CD14-positive monocyte (primary cell): ENCODE results near the gene TRPC5OS. TPM values are rescaled to one million over a fixed set of nuclear protein-coding genes. Genes with fewer than 3 reads are reported as not detected.

Source experiments
- DNase-seq, 3 donors: peaks; one replicate each; pipeline ENCODE4 v3.0.0-alpha.2; 2011 to 2022
- H2AFZ ChIP-seq: 2 replicates; pipeline ENCODE4 v1.6.0; 2012; ENCODE audit warnings: mild to moderate bottlenecking, low read depth, low read length, inconsistent platforms; ENCODE audit not compliant: insufficient read depth, poor library complexity, severe bottlenecking
- H3K27ac ChIP-seq, 2 donors: 1 replicate in 1 of 2; 2 replicates in 1 of 2; pipeline ENCODE4 v1.5.1; 2012 to 2013; ENCODE audit warnings: low read length in 2 of 2, control low read depth in 1 of 2, inconsistent platforms in 1 of 2, low read depth in 1 of 2, mild to moderate bottlenecking in 1 of 2
- H3K27me3 ChIP-seq, 2 donors: one replicate each; pipeline versions ENCODE4 v1.6.0 to v1.6.1; 2011 to 2013; ENCODE audit warnings: low read length in 2 of 2; ENCODE audit not compliant: control insufficient read depth in 2 of 2, insufficient read depth in 2 of 2
- H3K36me3 ChIP-seq, 2 donors: replicated peaks in 1 of 2; 1 replicate in 1 of 2; 2 replicates in 1 of 2; pipeline versions ENCODE4 v1.5.1 to v1.6.1; 2012 to 2013; ENCODE audit warnings: low read length in 2 of 2, control low read depth in 1 of 2, inconsistent platforms in 1 of 2, mild to moderate bottlenecking in 1 of 2; ENCODE audit not compliant: insufficient read depth in 2 of 2, control insufficient read depth in 1 of 2
- H3K4me1 ChIP-seq, 2 donors: 1 replicate in 1 of 2; 2 replicates in 1 of 2; pipeline versions ENCODE4 v1.5.1 to v1.6.1; 2012 to 2013; ENCODE audit warnings: low read length in 2 of 2, control low read depth in 1 of 2, inconsistent platforms in 1 of 2, mild to moderate bottlenecking in 1 of 2, moderate library complexity in 1 of 2; ENCODE audit not compliant: insufficient read depth in 2 of 2, control insufficient read depth in 1 of 2
- H3K4me2 ChIP-seq: replicated peaks from 2 replicates; pipeline ENCODE3; 2012; ENCODE audit warnings: low read length, moderate library complexity, mild to moderate bottlenecking; ENCODE audit not compliant: poor library complexity, severe bottlenecking; ENCODE audit errors: extremely low read depth
- H3K4me3 ChIP-seq, 3 experiments: fragments of 200-600 bp in 1 of 3; sonication (generic) in 1 of 3; replicated peaks in 1 of 3; 1 replicate in 2 of 3; 2 replicates in 1 of 3; pipeline ENCODE4 v1.5.1; 2011 to 2013; ENCODE audit warnings: low read length in 3 of 3, mild to moderate bottlenecking in 3 of 3, control low read depth in 2 of 3, low read depth in 2 of 3, inconsistent platforms in 1 of 3, moderate library complexity in 1 of 3
- H3K79me2 ChIP-seq: 2 replicates; pipeline ENCODE4 v1.6.0; 2012; ENCODE audit warnings: mild to moderate bottlenecking, control low read depth, inconsistent platforms, low read length, moderate library complexity; ENCODE audit not compliant: insufficient read depth
- H3K9ac ChIP-seq: 2 replicates; pipeline ENCODE4 v1.6.0; 2017; ENCODE audit warnings: low read length, mild to moderate bottlenecking; ENCODE audit not compliant: insufficient read depth, poor library complexity, severe bottlenecking
- H3K9me3 ChIP-seq, 2 donors: replicated peaks in 1 of 2; 1 replicate in 1 of 2; 2 replicates in 1 of 2; pipeline versions ENCODE4 v1.5.1 to v1.6.1; 2012 to 2013; ENCODE audit warnings: low read length in 2 of 2, control low read depth in 1 of 2; ENCODE audit not compliant: control insufficient read depth in 1 of 2, insufficient read depth in 1 of 2
- H4K20me1 ChIP-seq: 2 replicates; pipeline ENCODE4 v1.6.0; 2012; ENCODE audit warnings: mild to moderate bottlenecking, low read length, control low read depth, moderate library complexity; ENCODE audit not compliant: insufficient read depth
- H3K27ac Mint-ChIP-seq, 7 donors: one replicate each; pipeline ENCODE4 v1.8.0; 2020; ENCODE audit warnings: mild to moderate bottlenecking in 7 of 7, mixed read lengths in 7 of 7, moderate library complexity in 6 of 7, inconsistent platforms in 2 of 7
- H3K27me3 Mint-ChIP-seq, 3 donors: one replicate each; pipeline ENCODE4 v1.8.0; 2021 to 2022; ENCODE audit warnings: low read depth in 3 of 3, mild to moderate bottlenecking in 3 of 3, mixed read lengths in 3 of 3, moderate library complexity in 3 of 3, inconsistent platforms in 1 of 3
- H3K36me3 Mint-ChIP-seq, 2 donors: one replicate each; pipeline ENCODE4 v1.8.0; 2020; ENCODE audit warnings: mixed read lengths in 2 of 2, inconsistent platforms in 1 of 2, mild to moderate bottlenecking in 1 of 2
- H3K4me1 Mint-ChIP-seq: one replicate; pipeline ENCODE4 v1.8.0; 2020; ENCODE audit warnings: mild to moderate bottlenecking, mixed read lengths
- H3K4me3 Mint-ChIP-seq, 2 donors: one replicate each; pipeline ENCODE4 v1.8.0; 2020; ENCODE audit warnings: mild to moderate bottlenecking in 2 of 2, mixed read lengths in 2 of 2, moderate library complexity in 1 of 2
- H3K9me3 Mint-ChIP-seq, 7 donors: one replicate each; pipeline ENCODE4 v1.8.0; 2020 to 2022; ENCODE audit warnings: mixed read lengths in 7 of 7, mild to moderate bottlenecking in 6 of 7, moderate library complexity in 6 of 7, inconsistent platforms in 2 of 7
- WGBS: methylation state at CpG from one replicate; pipeline ENCODE4 v1.1.5; 2013; ENCODE audit warnings: missing lambda C conversion rate; ENCODE audit not compliant: insufficient coverage; 5-methylcytosine and 5-hydroxymethylcytosine counted together
- intact Hi-C, 2 donors: fragments of 100-400 bp; cut with micrococcal nuclease; formaldehyde crosslinking; loops; one replicate each; pipeline versions ENCODE4 v1.15.0 to v1.15.1; 2023
- polyA plus RNA-seq, 3 donors: library from polyadenylated mRNA; depleted of rRNA in 1 of 3; unstranded in 2 of 3; stranded (reverse) in 1 of 3; fragments of 300-500 nt in 2 of 3; fragments of >200 nt in 1 of 3; fragmentation: Illumina TruSeq in 2 of 3; gene quantifications; 1 replicate in 2 of 3; 2 replicates in 1 of 3; pipeline ENCODE4 v1.2.3, GENCODE V29; 2012 to 2021
- TF ChIP-seq, protein P1 (sequence below): fragments of 200-600 bp; IDR thresholded peaks from one replicate; pipeline ENCODE4 v1.8.0; 2022; ENCODE audit warnings: antibody characterized with exemption, mild to moderate bottlenecking

Gene TRPC5OS
- polyA plus RNA-seq, 3 donors = 0.08 TPM; not detected in 2

DNA sequence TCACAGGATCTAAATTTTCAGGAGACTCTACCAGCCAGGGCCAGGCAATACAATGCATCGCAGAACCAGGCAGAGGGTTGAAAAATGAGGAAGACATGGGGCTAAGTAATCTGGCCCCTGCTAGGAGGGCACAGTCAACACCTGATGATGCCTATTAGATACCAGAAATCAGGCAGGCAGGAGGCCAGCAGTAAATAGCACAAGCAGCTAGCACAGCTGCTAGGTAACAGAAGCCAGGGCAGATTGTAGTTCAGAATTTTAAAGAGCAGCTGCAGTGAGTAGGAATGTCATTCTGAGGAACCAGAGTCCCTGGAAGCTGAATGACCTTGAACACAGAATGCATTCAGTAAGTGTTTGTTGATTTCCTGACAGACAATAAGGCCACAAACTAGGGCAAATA lies 38.8 kb upstream of the TRPC5OS start:
- no CpG with 5 or more reads among the region's 1 CpG for WGBS

DNA sequence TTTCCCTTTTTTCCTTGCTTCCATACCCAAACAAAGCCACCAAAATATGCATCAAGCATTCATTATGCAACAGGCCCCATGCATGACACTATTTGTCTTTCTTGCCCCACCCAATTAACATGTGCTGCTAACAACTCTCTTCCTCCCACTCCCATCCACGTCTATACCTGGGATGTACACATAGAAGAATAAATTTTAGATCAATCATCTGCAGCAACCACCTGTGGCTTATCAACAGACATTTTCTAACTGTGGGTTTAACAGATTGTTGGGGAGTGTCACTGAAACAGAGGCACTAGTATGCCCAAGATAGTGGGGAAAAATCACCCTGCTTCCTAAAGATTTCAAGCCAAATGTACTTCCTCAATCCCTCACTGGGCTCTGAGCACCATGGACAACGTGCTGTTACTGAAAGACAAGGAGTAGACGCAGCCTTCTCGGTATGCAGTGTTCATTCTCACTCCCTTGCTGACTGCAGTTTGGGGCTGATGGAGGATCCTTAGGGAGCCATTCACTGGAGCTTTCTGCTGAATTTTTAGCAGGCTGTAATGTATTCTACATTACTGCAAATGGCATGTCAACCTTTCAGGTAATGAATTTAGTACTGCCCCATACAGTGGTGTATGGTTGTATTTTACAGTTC lies 28.4 kb upstream of the TRPC5OS start:
- Histone ChIP-seq H3K27me3 (peaks cover 0 to 2% of the 10 kb centered on the region in 2 donors), H3K9ac (no peak overlapping the region), H3K4me3 (no peak overlapping the region), H4K20me1 (no peaks in the 10 kb centered on the region), H3K4me2 (no peak overlapping the region), H2AFZ (no peak overlapping the region), H3K9me3 (no peaks in the 10 kb centered on the region), H3K36me3 (no peaks in the 10 kb centered on the region), H3K27ac (no peak overlapping the region), H3K4me1 (no peaks in the 10 kb centered on the region), H3K79me2 (no peaks in the 10 kb centered on the region)
- no peak for DNase-seq
- WGBS = 60% methylated on average over 2 of the region's 4 CpGs
- intact Hi-C loops = no loop called here
- H3K9me3 Mint-ChIP-seq = peaks cover 0 to 4% (median 2%) of the 10 kb centered on the region in 7 donors
- H3K27ac Mint-ChIP-seq = no peak overlapping the region
- H3K4me3 Mint-ChIP-seq = no peak overlapping the region
- TF ChIP-seq, protein P1, sequence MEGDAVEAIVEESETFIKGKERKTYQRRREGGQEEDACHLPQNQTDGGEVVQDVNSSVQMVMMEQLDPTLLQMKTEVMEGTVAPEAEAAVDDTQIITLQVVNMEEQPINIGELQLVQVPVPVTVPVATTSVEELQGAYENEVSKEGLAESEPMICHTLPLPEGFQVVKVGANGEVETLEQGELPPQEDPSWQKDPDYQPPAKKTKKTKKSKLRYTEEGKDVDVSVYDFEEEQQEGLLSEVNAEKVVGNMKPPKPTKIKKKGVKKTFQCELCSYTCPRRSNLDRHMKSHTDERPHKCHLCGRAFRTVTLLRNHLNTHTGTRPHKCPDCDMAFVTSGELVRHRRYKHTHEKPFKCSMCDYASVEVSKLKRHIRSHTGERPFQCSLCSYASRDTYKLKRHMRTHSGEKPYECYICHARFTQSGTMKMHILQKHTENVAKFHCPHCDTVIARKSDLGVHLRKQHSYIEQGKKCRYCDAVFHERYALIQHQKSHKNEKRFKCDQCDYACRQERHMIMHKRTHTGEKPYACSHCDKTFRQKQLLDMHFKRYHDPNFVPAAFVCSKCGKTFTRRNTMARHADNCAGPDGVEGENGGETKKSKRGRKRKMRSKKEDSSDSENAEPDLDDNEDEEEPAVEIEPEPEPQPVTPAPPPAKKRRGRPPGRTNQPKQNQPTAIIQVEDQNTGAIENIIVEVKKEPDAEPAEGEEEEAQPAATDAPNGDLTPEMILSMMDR = no peak
- H3K36me3 Mint-ChIP-seq = no peaks in the 10 kb centered on the region
- H3K4me1 Mint-ChIP-seq = no peaks in the 10 kb centered on the region
- peaks cover 0 to 18% (median 0%) of the 10 kb centered on the region in 3 donors for H3K27me3 Mint-ChIP-seq

More for the DNA sequence above, 38.8 kb upstream of the TRPC5OS start:
- no peak overlapping the region for H3K9ac ChIP-seq
- no peak overlapping the region for H3K27ac ChIP-seq
- H3K4me1 ChIP-seq = no peaks in the 10 kb centered on the region
- Mint-ChIP-seq H3K9me3 (peaks cover 0 to 8% (median 0%) of the 10 kb centered on the region in 7 donors), H3K27me3 (peaks cover 1 to 12% (median 2%) of the 10 kb centered on the region in 3 donors), H3K36me3 (no peaks in the 10 kb centered on the region), H3K4me3 (no peak overlapping the region), H3K4me1 (no peaks in the 10 kb centered on the region), H3K27ac (no peak overlapping the region)
- no peak overlapping the region for H3K4me3 ChIP-seq
- no peak for DNase-seq
- peaks cover 0 to 3% of the 10 kb centered on the region in 2 donors for H3K27me3 ChIP-seq
- TF ChIP-seq, protein P1 = no peak
- H2AFZ ChIP-seq = no peak overlapping the region
- no peaks in the 10 kb centered on the region for H4K20me1 ChIP-seq
- H3K9me3 ChIP-seq = no peaks in the 10 kb centered on the region
- H3K79me2 ChIP-seq = no peaks in the 10 kb centered on the region
- H3K4me2 ChIP-seq = no peak overlapping the region
- intact Hi-C loops = no loop called here
- no peaks in the 10 kb centered on the region for H3K36me3 ChIP-seq
